Stimulated activated CD4-positive, alpha-beta T cell treated with anti-CD3 and anti-CD28 coated beads, Interleukin-15, amount 100 ng/mL, for 24 hours (primary cell): ENCODE results near the gene OVOL2.
"Not testable (repeated sequence)": the region's sequence is repeated elsewhere in the genome, so short reads cannot be mapped to it uniquely, and the experiment has no call there.

Experiments used
- DNase-seq: peaks from one replicate; pipeline ENCODE4 v3.0.0-alpha.2; 2020

Gene OVOL2

GRCh38 chr20:18057101-18057993, at the start of gene OVOL2:
Gene OVOL2, minus strand, starts transcription at chr20:18057916. Its CDS starts 282 bp downstream, at chr20:18057634.
- DNase-seq, result peak; percentile 23

- no peak for DNase-seq
Observed at GRCh38 chr20:18103497-18103896, 45.8 kb upstream of the OVOL2 start.

GRCh38 chr20:18101125-18101810, 43.6 kb upstream of the OVOL2 start:
- DNase-seq, result no peak

GRCh38 chr20:18100569-18100968, 42.9 kb upstream of the OVOL2 start:
- DNase-seq, result not testable (repeated sequence)

- DNase-seq, result no peak
Observed at GRCh38 chr20:18094191-18094590, 36.5 kb upstream of the OVOL2 start.

- no peak for DNase-seq
Observed at GRCh38 chr20:18093388-18093787, 35.7 kb upstream of the OVOL2 start.

GRCh38 chr20:18092890-18093289, 35.2 kb upstream of the OVOL2 start:
- no peak for DNase-seq

GRCh38 chr20:18091623-18092022, 33.9 kb upstream of the OVOL2 start:
- DNase-seq, result no peak

GRCh38 chr20:18090477-18090876, 32.8 kb upstream of the OVOL2 start:
- DNase-seq, result no peak

- DNase-seq, result no peak
Observed at GRCh38 chr20:18090044-18090443, 32.3 kb upstream of the OVOL2 start.

- not testable (repeated sequence) for DNase-seq
Observed at GRCh38 chr20:18088841-18089240, 31.1 kb upstream of the OVOL2 start.

GRCh38 chr20:18088298-18088697, 30.6 kb upstream of the OVOL2 start:
- not testable (repeated sequence) for DNase-seq

- DNase-seq, result no peak
Observed at GRCh38 chr20:18087054-18087453, 29.3 kb upstream of the OVOL2 start.

- not testable (repeated sequence) for DNase-seq
Observed at GRCh38 chr20:18080836-18081235, 23.1 kb upstream of the OVOL2 start.

GRCh38 chr20:18079756-18080353, 22.1 kb upstream of the OVOL2 start:
- DNase-seq, result no peak

- no peak for DNase-seq
Observed at GRCh38 chr20:18077157-18077556, 19.4 kb upstream of the OVOL2 start.

GRCh38 chr20:18072532-18072931, 14.8 kb upstream of the OVOL2 start:
- DNase-seq, result no peak

GRCh38 chr20:18066421-18067333, 9.0 kb upstream of the OVOL2 start:
- DNase-seq, result no peak

- DNase-seq, result no peak
Observed at GRCh38 chr20:18063676-18064075, 6.0 kb upstream of the OVOL2 start.

- DNase-seq, result no peak
Observed at GRCh38 chr20:18059603-18060002, 1.9 kb upstream of the OVOL2 start.

- no peak for DNase-seq
Observed at GRCh38 chr20:18058661-18059467, 1.1 kb upstream of the OVOL2 start.

- no peak for DNase-seq
Observed at GRCh38 chr20:18057994-18058349, 256 bp upstream of the OVOL2 start.
